H9 (cell line): Measurements from ENCODE around the gene LARGE1. TPM values are rescaled to one million over a fixed set of nuclear protein-coding genes. Genes with fewer than 3 reads are reported as not detected.

Experiments
- DNase-seq: peaks from one replicate; pipeline ENCODE4 v3.0.0-alpha.2; 2017
- H2AFZ ChIP-seq: one replicate; pipeline ENCODE4 v1.6.1; 2013; ENCODE audit warnings: mild to moderate bottlenecking, low read length, control low read depth, moderate library complexity
- H2AK5ac ChIP-seq: 2 replicates; pipeline ENCODE4 v1.6.1; 2013; ENCODE audit warnings: low read length, control low read depth, mixed read lengths; ENCODE audit not compliant: insufficient read length
- H2BK120ac ChIP-seq: one replicate; pipeline ENCODE4 v1.6.1; 2013; ENCODE audit warnings: low read depth, mild to moderate bottlenecking, low read length, control low read depth, inconsistent platforms; ENCODE audit not compliant: poor library complexity, severe bottlenecking
- H2BK12ac ChIP-seq: 2 replicates; pipeline ENCODE4 v1.6.1; 2013; ENCODE audit warnings: low read length, control low read depth, mixed read lengths, low read depth; ENCODE audit not compliant: insufficient read length
- H2BK15ac ChIP-seq: 2 replicates; pipeline ENCODE4 v1.6.1; 2013; ENCODE audit warnings: low read depth, low read length, control low read depth
- H2BK20ac ChIP-seq: one replicate; pipeline ENCODE4 v1.6.1; 2013; ENCODE audit warnings: low read depth, mild to moderate bottlenecking, low read length, control low read depth, inconsistent platforms; ENCODE audit not compliant: poor library complexity, severe bottlenecking
- H2BK5ac ChIP-seq: 2 replicates; pipeline ENCODE4 v1.6.1; 2013; ENCODE audit warnings: low read length, control low read depth, mixed read lengths; ENCODE audit not compliant: insufficient read length
- H3K14ac ChIP-seq: 2 replicates; pipeline ENCODE4 v1.6.1; 2013; ENCODE audit warnings: low read length, control low read depth; ENCODE audit not compliant: insufficient read depth
- H3K18ac ChIP-seq: 2 replicates; pipeline ENCODE4 v1.6.1; 2013; ENCODE audit warnings: low read depth, mild to moderate bottlenecking, mixed read lengths, low read length, control low read depth; ENCODE audit not compliant: insufficient read length
- H3K23ac ChIP-seq: 2 replicates; pipeline ENCODE4 v1.6.1; 2013; ENCODE audit warnings: low read length, control low read depth, mixed read lengths, low read depth; ENCODE audit not compliant: insufficient read length
- H3K23me2 ChIP-seq: 2 replicates; pipeline ENCODE4 v1.6.1; 2013; ENCODE audit warnings: low read depth, mild to moderate bottlenecking, mixed read lengths, low read length, control low read depth; ENCODE audit not compliant: insufficient read length, poor library complexity, severe bottlenecking
- H3K27ac ChIP-seq: 2 replicates; pipeline ENCODE4 v1.5.1; 2013; ENCODE audit warnings: low read length, control low read depth, mixed read lengths, low read depth; ENCODE audit not compliant: insufficient read length
- H3K27me3 ChIP-seq: 2 replicates; pipeline ENCODE4 v1.6.1; 2013; ENCODE audit warnings: low read length, control low read depth, inconsistent platforms; ENCODE audit not compliant: insufficient read depth
- H3K4ac ChIP-seq: 2 replicates; pipeline ENCODE4 v1.6.1; 2013; ENCODE audit warnings: low read depth, mild to moderate bottlenecking, control low read depth, inconsistent platforms, low read length, moderate library complexity
- H3K4me1 ChIP-seq: 2 replicates; pipeline ENCODE4 v1.6.1; 2013; ENCODE audit warnings: low read length, control low read depth, inconsistent platforms; ENCODE audit not compliant: insufficient read depth
- H3K4me2 ChIP-seq: 2 replicates; pipeline ENCODE4 v1.6.1; 2013; ENCODE audit warnings: low read length, control low read depth, mixed read lengths; ENCODE audit not compliant: insufficient read length, insufficient read depth
- H3K56ac ChIP-seq: 2 replicates; pipeline ENCODE4 v1.6.1; 2013; ENCODE audit warnings: low read depth, mild to moderate bottlenecking, mixed read lengths, low read length, control low read depth; ENCODE audit not compliant: insufficient read length
- H3K79me1 ChIP-seq: 2 replicates; pipeline ENCODE4 v1.6.1; 2013; ENCODE audit warnings: low read depth, mild to moderate bottlenecking, moderate library complexity, low read length, control low read depth, inconsistent platforms; ENCODE audit not compliant: insufficient read depth, poor library complexity, severe bottlenecking
- H3K79me2 ChIP-seq: 2 replicates; pipeline ENCODE4 v1.6.1; 2013; ENCODE audit warnings: low read length, control low read depth, inconsistent platforms; ENCODE audit not compliant: insufficient read depth
- H3K9ac ChIP-seq: 2 replicates; pipeline ENCODE4 v1.6.1; 2013; ENCODE audit warnings: low read length, control low read depth, mixed read lengths; ENCODE audit not compliant: insufficient read length; ENCODE audit errors: extremely low read depth
- H3K9me3 ChIP-seq: one replicate; pipeline ENCODE4 v1.6.1; 2013; ENCODE audit warnings: low read depth, low read length, inconsistent platforms; ENCODE audit not compliant: control insufficient read depth
- H3T11ph ChIP-seq: one replicate; pipeline ENCODE4 v1.6.1; 2013; ENCODE audit warnings: mild to moderate bottlenecking, low read length, control low read depth, inconsistent platforms
- H4K20me1 ChIP-seq: one replicate; pipeline ENCODE4 v1.6.1; 2013; ENCODE audit not compliant: control insufficient read depth, insufficient read length, insufficient read depth
- H4K5ac ChIP-seq: 2 replicates; pipeline ENCODE4 v1.6.1; 2013; ENCODE audit warnings: low read depth, mild to moderate bottlenecking, mixed read lengths, low read length, control low read depth; ENCODE audit not compliant: insufficient read length
- H4K8ac ChIP-seq: replicated peaks from 2 replicates; pipeline ENCODE4 v1.6.1; 2013; ENCODE audit warnings: low read length, control low read depth, mixed read lengths, low read depth; ENCODE audit not compliant: insufficient read length
- H4K91ac ChIP-seq: 2 replicates; pipeline ENCODE4 v1.6.1; 2013; ENCODE audit warnings: low read depth, mild to moderate bottlenecking, moderate library complexity, mixed read lengths, low read length, control low read depth; ENCODE audit not compliant: insufficient read length
- H3K27ac Mint-ChIP-seq, 3 experiments: 2 replicates in 2 of 3; 3 replicates in 1 of 3; pipeline ENCODE4 v1.8.0; 2020 to 2021; ENCODE audit warnings: mixed read lengths in 3 of 3, mild to moderate bottlenecking in 1 of 3, moderate library complexity in 1 of 3
- H3K27me3 Mint-ChIP-seq: 2 replicates; pipeline ENCODE4 v1.8.0; 2021; ENCODE audit warnings: low read depth, mild to moderate bottlenecking, moderate library complexity, mixed read lengths
- H3K36me3 Mint-ChIP-seq, 3 experiments: 2 replicates in 2 of 3; 3 replicates in 1 of 3; pipeline ENCODE4 v1.8.0; 2020 to 2021; ENCODE audit warnings: low read depth in 3 of 3, mixed read lengths in 3 of 3; ENCODE audit not compliant: insufficient read depth in 1 of 3
- H3K4me1 Mint-ChIP-seq, 2 experiments: 2 replicates each; pipeline ENCODE4 v1.8.0; 2020; ENCODE audit warnings: mixed read lengths in 2 of 2
- H3K4me3 Mint-ChIP-seq, 2 experiments: 2 replicates in 1 of 2; 3 replicates in 1 of 2; pipeline ENCODE4 v1.8.0; 2020 to 2021; ENCODE audit warnings: mild to moderate bottlenecking in 2 of 2, mixed read lengths in 2 of 2, moderate library complexity in 1 of 2
- H3K9me3 Mint-ChIP-seq, 2 experiments: 2 replicates in 1 of 2; 3 replicates in 1 of 2; pipeline ENCODE4 v1.8.0; 2020; ENCODE audit warnings: mild to moderate bottlenecking in 2 of 2, mixed read lengths in 2 of 2, moderate library complexity in 1 of 2
- CTCF ChIP-seq: fragments of 200-600 bp; sonication (generic); conservative IDR thresholded peaks from 3 replicates; pipeline ENCODE4 v1.8.0; 2021; ENCODE audit warnings: antibody characterized with exemption, mild to moderate bottlenecking
- WGBS: extraction: QIAGEN DNeasy Blood & Tissue Kit; methylation state at CpG from one replicate; pipeline ENCODE4 v1.1.7; 2013; ENCODE audit warnings: missing lambda C conversion rate, low lambda C conversion rate, mixed read lengths; ENCODE audit not compliant: insufficient read length; ENCODE audit errors: extremely low coverage; 5-methylcytosine and 5-hydroxymethylcytosine counted together
- total RNA-seq: library from RNA; stranded (reverse); gene quantifications from 2 replicates; pipeline ENCODE4 v1.2.1, GENCODE V29; 2021

The LARGE1 gene
- total RNA-seq, 1 experiment from 2014 or later: 43.5 TPM

GRCh38 chr22:33470456-33470855 is 449.8 kb downstream of the LARGE1 start:
- Histone ChIP-seq H2BK12ac (no peak overlapping the region), H3K79me1 (no peaks in the 10 kb centered on the region), H3K4me1 (no peaks in the 10 kb centered on the region), H3T11ph (no peak overlapping the region), H4K20me1 (no peaks in the 10 kb centered on the region), H3K56ac (no peak overlapping the region), H3K4me2 (no peak overlapping the region), H3K14ac (no peak overlapping the region), H3K27me3 (no peaks in the 10 kb centered on the region), H4K5ac (no peak overlapping the region), H2BK5ac (no peak overlapping the region), H3K4ac (no peak overlapping the region), H3K23ac (no peak overlapping the region), H3K27ac (no peak overlapping the region), H2BK20ac (no peak overlapping the region), H2AFZ (no peak overlapping the region), H2AK5ac (no peak overlapping the region), H3K79me2 (no peaks in the 10 kb centered on the region), H2BK15ac (no peak overlapping the region), H4K8ac (no peak overlapping the region), H3K9me3 (no peaks in the 10 kb centered on the region), H4K91ac (no peak overlapping the region), H3K23me2 (no peaks in the 10 kb centered on the region), H3K18ac (no peak overlapping the region), H3K9ac (no peak overlapping the region), H2BK120ac (no peak overlapping the region)
- no peaks in the 10 kb centered on the region for H3K9me3 Mint-ChIP-seq
- no peaks in the 10 kb centered on the region for H3K36me3 Mint-ChIP-seq
- no peak overlapping the region for H3K4me3 Mint-ChIP-seq
- peak overlapping the region in 2 of 3 experiments; percentile 76; a peak in 3 of 7 replicates for H3K27ac Mint-ChIP-seq
- no peak for TF ChIP-seq CTCF
- no CpG with 5 or more reads among the region's 6 CpGs for WGBS
- DNase-seq: no peak
- no peaks in the 10 kb centered on the region for H3K27me3 Mint-ChIP-seq
- H3K4me1 Mint-ChIP-seq: peaks cover 5 to 14% of the 10 kb centered on the region in 2 experiments
